Activated CD4-positive, alpha-beta T cell treated with anti-CD3 and anti-CD28 coated beads, Interleukin-2, amount 10 ng/mL, durations not matched to agents 24 days and 14 days (primary cell): Measurements from ENCODE around the gene PDE8B. TPM values are rescaled to one million over a fixed set of nuclear protein-coding genes. Genes with fewer than 3 reads are reported as not detected.

Experiments
- DNase-seq: peaks from one replicate; pipeline ENCODE4 v3.0.0; 2022
- H3K27ac Mint-ChIP-seq: one replicate; pipeline ENCODE4 v1.8.0; 2022; ENCODE audit warnings: mild to moderate bottlenecking, mixed read lengths
- H3K27me3 Mint-ChIP-seq: one replicate; pipeline ENCODE4 v1.8.0; 2022; ENCODE audit warnings: mixed read lengths
- H3K36me3 Mint-ChIP-seq: one replicate; pipeline ENCODE4 v1.8.0; 2022; ENCODE audit warnings: low read depth, mild to moderate bottlenecking, mixed read lengths
- H3K4me1 Mint-ChIP-seq: one replicate; pipeline ENCODE4 v1.8.0; 2021; ENCODE audit warnings: mixed read lengths
- H3K4me3 Mint-ChIP-seq: one replicate; pipeline ENCODE4 v1.8.0; 2022; ENCODE audit warnings: mild to moderate bottlenecking, moderate library complexity, mixed read lengths
- H3K9me3 Mint-ChIP-seq: one replicate; pipeline ENCODE4 v1.8.0; 2021; ENCODE audit warnings: mixed read lengths
- intact Hi-C: fragments of 100-400 bp; cut with micrococcal nuclease; formaldehyde crosslinking; loops from one replicate; pipeline ENCODE4 v1.15.1; 2023
- total RNA-seq: library from RNA; stranded (reverse); gene quantifications from 2 replicates; pipeline ENCODE4 v1.2.3, GENCODE V29; 2022

Gene PDE8B
- total RNA-seq, 1 donor from 2014 or later = 0.19 TPM

GRCh38 chr5:77301447-77301883, 91.0 kb downstream of the PDE8B start:
- H3K27ac Mint-ChIP-seq = no peak overlapping the region
- intact Hi-C loops = no loop called here
- peaks cover 10% of the 10 kb centered on the region for H3K9me3 Mint-ChIP-seq
- H3K27me3 Mint-ChIP-seq = peaks cover 10% of the 10 kb centered on the region
- peak; percentile 29 for DNase-seq
- no peak overlapping the region for H3K4me3 Mint-ChIP-seq
- no peaks in the 10 kb centered on the region for H3K36me3 Mint-ChIP-seq
- H3K4me1 Mint-ChIP-seq = peaks cover 2% of the 10 kb centered on the region

GRCh38 chr5:77302247-77302646, 91.8 kb downstream of the PDE8B start:
- Mint-ChIP-seq H3K9me3 (peaks cover 10% of the 10 kb centered on the region), H3K27ac (no peak overlapping the region), H3K4me1 (peaks cover 2% of the 10 kb centered on the region), H3K4me3 (no peak overlapping the region), H3K36me3 (no peaks in the 10 kb centered on the region), H3K27me3 (peaks cover 5% of the 10 kb centered on the region)
- DNase-seq = no peak
- intact Hi-C loops = no loop called here

DNA sequence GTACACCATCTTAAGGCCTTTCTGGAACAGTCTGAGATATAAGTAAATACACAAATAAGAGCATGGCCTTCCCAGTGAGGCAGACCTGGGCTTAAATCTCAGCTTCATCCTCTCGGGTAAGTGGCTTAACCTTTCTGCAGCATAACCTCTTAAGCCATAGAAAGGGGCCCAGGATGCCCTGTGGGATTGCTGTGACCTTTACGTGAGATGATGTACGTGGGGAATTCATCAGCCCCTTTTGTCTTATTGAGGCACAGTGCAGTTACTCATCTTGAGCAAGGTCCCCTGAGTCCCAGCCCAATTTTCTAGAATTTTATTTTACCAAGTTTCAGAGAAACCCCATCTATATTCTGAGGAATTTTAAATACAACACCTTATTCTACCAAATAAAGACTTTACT, 92.2 kb downstream of the PDE8B start:
- intact Hi-C loops = no loop called here
- H3K4me3 Mint-ChIP-seq = no peak overlapping the region

GRCh38 chr5:77304388-77304787, 93.9 kb downstream of the PDE8B start:
- peaks cover 7% of the 10 kb centered on the region for H3K27me3 Mint-ChIP-seq
- no peak for DNase-seq
- no peaks in the 10 kb centered on the region for H3K36me3 Mint-ChIP-seq
- H3K4me3 Mint-ChIP-seq = no peak overlapping the region
- no peak overlapping the region for H3K27ac Mint-ChIP-seq
- H3K9me3 Mint-ChIP-seq = peaks cover 4% of the 10 kb centered on the region
- intact Hi-C loops = no loop called here
- H3K4me1 Mint-ChIP-seq = no peaks in the 10 kb centered on the region

More for the DNA sequence above, 92.2 kb downstream of the PDE8B start:
- no peak for DNase-seq
- Mint-ChIP-seq H3K27me3 (peaks cover 5% of the 10 kb centered on the region), H3K27ac (no peak overlapping the region), H3K4me1 (peaks cover 2% of the 10 kb centered on the region), H3K9me3 (peaks cover 10% of the 10 kb centered on the region), H3K36me3 (no peaks in the 10 kb centered on the region)

DNA sequence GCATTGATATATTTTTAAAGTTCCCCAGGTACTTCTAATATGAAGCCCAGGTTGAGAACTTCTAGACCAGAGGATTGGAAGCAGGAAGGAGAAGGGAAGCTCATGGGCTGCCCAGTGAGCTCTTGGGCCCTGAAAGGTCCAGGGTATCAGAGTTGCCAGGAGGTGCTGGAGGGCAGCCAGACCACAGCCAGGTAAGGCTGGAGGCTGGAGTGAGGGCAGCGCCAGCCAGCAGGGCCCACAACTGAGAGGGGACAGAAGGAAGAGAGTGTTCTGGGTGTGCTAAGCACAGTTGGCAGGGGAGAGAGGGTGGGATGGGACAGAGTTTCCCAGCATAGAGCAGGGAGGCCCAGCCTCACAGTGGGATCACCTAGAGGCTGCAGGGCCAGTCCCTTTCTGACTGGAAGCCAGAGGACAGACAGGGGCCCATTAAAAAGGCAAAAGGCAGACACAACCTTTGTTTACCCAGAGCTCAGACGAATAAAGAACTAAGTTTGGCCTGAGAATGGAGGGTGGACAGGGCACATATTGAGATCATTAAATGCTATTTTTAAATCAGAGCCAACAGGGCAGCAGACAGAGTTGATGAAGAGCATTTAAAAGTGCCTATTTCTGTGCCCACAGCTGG, 94.9 kb downstream of the PDE8B start:
- no peak overlapping the region for H3K27ac Mint-ChIP-seq
- H3K4me1 Mint-ChIP-seq = no peaks in the 10 kb centered on the region
- H3K27me3 Mint-ChIP-seq = peaks cover 7% of the 10 kb centered on the region
- no peaks in the 10 kb centered on the region for H3K36me3 Mint-ChIP-seq
- no peak for DNase-seq
- no peak overlapping the region for H3K4me3 Mint-ChIP-seq
- intact Hi-C loops = no loop called here
- H3K9me3 Mint-ChIP-seq = peaks cover 4% of the 10 kb centered on the region

- intact Hi-C loops = no loop called here
- no peak overlapping the region for H3K4me3 Mint-ChIP-seq
- H3K4me1 Mint-ChIP-seq = no peaks in the 10 kb centered on the region
- no peak for DNase-seq
- peaks cover 7% of the 10 kb centered on the region for H3K27me3 Mint-ChIP-seq
- no peaks in the 10 kb centered on the region for H3K36me3 Mint-ChIP-seq
- no peak overlapping the region for H3K27ac Mint-ChIP-seq
- H3K9me3 Mint-ChIP-seq = peaks cover 4% of the 10 kb centered on the region
Measured at GRCh38 chr5:77305956-77306355, 95.5 kb downstream of the PDE8B start.

DNA sequence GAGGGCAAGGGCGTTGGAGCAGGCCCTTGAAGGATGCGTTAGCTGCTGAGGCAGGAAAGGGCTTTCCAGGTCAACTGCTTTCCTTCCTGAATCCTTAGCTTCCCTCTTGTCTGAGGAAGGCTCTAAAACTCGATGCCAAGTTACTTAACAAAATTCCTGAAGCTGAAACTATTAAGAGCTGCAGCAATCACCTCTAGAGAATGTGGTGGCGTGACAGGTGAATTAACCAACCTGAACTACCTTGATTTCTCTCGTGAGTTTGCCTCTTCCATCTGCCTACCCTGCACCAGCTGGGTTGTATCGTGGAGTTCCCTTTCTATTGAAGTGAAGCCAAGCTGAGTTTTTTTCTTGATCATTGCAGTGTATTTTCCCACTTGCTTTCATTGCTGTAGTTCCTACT, 96.1 kb downstream of the PDE8B start:
- Mint-ChIP-seq H3K4me3 (no peak overlapping the region), H3K27me3 (peaks cover 7% of the 10 kb centered on the region), H3K27ac (no peak overlapping the region), H3K4me1 (no peaks in the 10 kb centered on the region), H3K36me3 (no peaks in the 10 kb centered on the region), H3K9me3 (peaks cover 4% of the 10 kb centered on the region)
- intact Hi-C loops = no loop called here
- DNase-seq = no peak

GRCh38 chr5:77308154-77308960, 97.9 kb downstream of the PDE8B start:
- no peak overlapping the region for H3K27ac Mint-ChIP-seq
- no peaks in the 10 kb centered on the region for H3K4me1 Mint-ChIP-seq
- H3K9me3 Mint-ChIP-seq = no peaks in the 10 kb centered on the region
- no peaks in the 10 kb centered on the region for H3K36me3 Mint-ChIP-seq
- intact Hi-C loops = no loop called here
- peaks cover 7% of the 10 kb centered on the region for H3K27me3 Mint-ChIP-seq
- DNase-seq = no peak
- no peak overlapping the region for H3K4me3 Mint-ChIP-seq

DNA sequence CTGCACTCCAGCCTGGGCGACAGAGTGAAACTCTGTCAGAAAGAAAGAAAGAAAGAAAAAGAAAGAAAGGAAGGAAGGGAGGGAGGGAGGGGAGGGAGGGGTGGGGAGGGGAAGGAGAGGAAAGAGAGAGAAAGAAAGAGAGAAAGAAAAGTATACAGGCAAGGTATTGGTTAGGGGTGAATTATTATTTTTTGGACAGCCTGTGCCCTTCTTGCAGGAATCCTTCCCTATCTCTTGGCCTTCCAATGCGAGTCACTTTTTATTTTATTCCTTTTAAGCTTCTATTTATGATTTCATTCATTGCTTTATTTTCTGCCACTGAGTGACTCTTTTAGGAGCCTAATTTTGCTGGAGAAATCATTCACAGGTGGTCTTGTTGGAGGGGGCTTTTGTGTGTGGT, 98.7 kb downstream of the PDE8B start:
- peaks cover 12% of the 10 kb centered on the region for H3K27me3 Mint-ChIP-seq
- intact Hi-C loops = no loop called here

GRCh38 chr5:77310494-77311213, 100.2 kb downstream of the PDE8B start:
- H3K9me3 Mint-ChIP-seq = no peaks in the 10 kb centered on the region
- no peaks in the 10 kb centered on the region for H3K36me3 Mint-ChIP-seq
- no peak overlapping the region for H3K27ac Mint-ChIP-seq
- no peak overlapping the region for H3K4me3 Mint-ChIP-seq
- no peaks in the 10 kb centered on the region for H3K4me1 Mint-ChIP-seq
- peaks cover 13% of the 10 kb centered on the region for H3K27me3 Mint-ChIP-seq
- peak; percentile 49 for DNase-seq
- intact Hi-C loops = no loop called here

More for the DNA sequence above, 98.7 kb downstream of the PDE8B start:
- no peak overlapping the region for H3K27ac Mint-ChIP-seq
- no peaks in the 10 kb centered on the region for H3K9me3 Mint-ChIP-seq
- H3K4me3 Mint-ChIP-seq = no peak overlapping the region
- H3K4me1 Mint-ChIP-seq = no peaks in the 10 kb centered on the region
- no peak for DNase-seq
- H3K36me3 Mint-ChIP-seq = no peaks in the 10 kb centered on the region

- Mint-ChIP-seq H3K9me3 (no peaks in the 10 kb centered on the region), H3K4me1 (no peaks in the 10 kb centered on the region), H3K27me3 (peaks cover 9% of the 10 kb centered on the region), H3K27ac (no peak overlapping the region), H3K36me3 (no peaks in the 10 kb centered on the region), H3K4me3 (no peak overlapping the region)
- intact Hi-C loops = no loop called here
- no peak for DNase-seq
Measured at GRCh38 chr5:77311214-77311571, 100.7 kb downstream of the PDE8B start.

GRCh38 chr5:77312413-77312812, 101.9 kb downstream of the PDE8B start:
- no peak for DNase-seq
- no peaks in the 10 kb centered on the region for H3K36me3 Mint-ChIP-seq
- intact Hi-C loops = no loop called here
- H3K9me3 Mint-ChIP-seq = no peaks in the 10 kb centered on the region
- no peaks in the 10 kb centered on the region for H3K4me1 Mint-ChIP-seq
- H3K27me3 Mint-ChIP-seq = peaks cover 9% of the 10 kb centered on the region
- no peak overlapping the region for H3K4me3 Mint-ChIP-seq
- H3K27ac Mint-ChIP-seq = no peak overlapping the region

DNA sequence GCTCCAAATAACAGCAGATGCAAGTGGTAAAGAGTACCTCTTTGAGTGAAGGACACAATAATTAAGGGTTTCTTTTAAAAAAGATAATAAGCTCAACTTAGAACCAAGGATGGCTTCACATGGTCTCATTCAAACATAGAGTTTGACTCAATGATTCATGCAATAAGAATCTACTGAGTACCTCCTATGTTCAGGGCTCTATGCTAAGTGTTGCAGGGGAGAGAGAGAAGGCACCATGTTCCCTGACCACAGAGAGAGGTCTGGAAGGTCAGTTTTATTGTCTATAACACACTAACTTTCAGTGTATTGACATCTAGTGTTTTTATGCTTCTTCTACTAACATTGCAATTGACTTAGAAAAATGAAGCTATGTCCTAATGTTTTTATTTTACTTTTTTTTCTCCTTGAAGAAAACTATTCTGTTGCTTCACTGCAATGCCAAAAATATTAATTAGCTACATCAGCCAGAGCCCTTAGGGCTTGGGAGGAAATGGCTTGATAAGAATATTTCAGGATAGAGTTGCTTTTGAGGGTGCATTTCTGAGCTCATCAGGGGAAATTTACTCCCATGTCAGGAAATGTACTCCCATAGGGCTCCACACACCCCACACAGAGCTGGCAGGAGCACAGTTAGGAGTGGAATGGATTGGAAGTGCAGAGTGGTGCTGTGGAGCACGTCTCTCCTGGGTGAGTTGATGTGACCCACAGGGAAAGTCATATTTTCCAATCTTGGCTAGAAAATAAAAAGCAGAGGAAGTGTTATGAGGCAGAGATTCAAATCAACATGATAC, 106.6 kb downstream of the PDE8B start:
- H3K4me3 Mint-ChIP-seq = no peak overlapping the region
- H3K9me3 Mint-ChIP-seq = no peaks in the 10 kb centered on the region
- intact Hi-C loops = no loop called here
- H3K27me3 Mint-ChIP-seq = peaks cover 19% of the 10 kb centered on the region
- DNase-seq = no peak
- H3K36me3 Mint-ChIP-seq = no peaks in the 10 kb centered on the region
- H3K4me1 Mint-ChIP-seq = no peaks in the 10 kb centered on the region
- H3K27ac Mint-ChIP-seq = no peak overlapping the region
